K562 (cell line): ENCODE data around the gene FNDC11. TPM values are rescaled to one million over a fixed set of nuclear protein-coding genes. Genes with fewer than 3 reads are reported as not detected.

Source experiments
- BRCA1 ChIP-seq, 2 experiments: fragments of 450-650 bp in 1 of 2; sonication (generic) in 1 of 2; formaldehyde crosslinking in 1 of 2; IDR thresholded peaks; 2 replicates each; pipeline versions ENCODE4 v1.5.0 to v1.6.1; 2017 to 2020; ENCODE audit warnings: mild to moderate bottlenecking in 1 of 2, missing genetic modification reagents in 1 of 2
- DMBX1 ChIP-seq: fragments of 250-450 bp; sonication (Bioruptor Pico); IDR thresholded peaks from 2 replicates; pipeline ENCODE4 v1.8.0; 2022; ENCODE audit warnings: inconsistent platforms, mild to moderate bottlenecking, moderate library complexity, borderline replicate concordance
- DNMT1 ChIP-seq: fragments of 450-650 bp; IDR thresholded peaks from 2 replicates; pipeline ENCODE4 v1.6.1; 2016; ENCODE audit warnings: antibody characterized with exemption, mild to moderate bottlenecking
- E2F5 ChIP-seq: sonication (generic); formaldehyde crosslinking; IDR thresholded peaks from 2 replicates; pipeline ENCODE4 v1.8.0; 2022; ENCODE audit warnings: mild to moderate bottlenecking, missing genetic modification reagents
- E2F8 ChIP-seq: fragments of 450-650 bp; IDR thresholded peaks from 2 replicates; pipeline ENCODE4 v1.7.1; 2018; ENCODE audit warnings: mild to moderate bottlenecking, low read depth; ENCODE audit not compliant: partially characterized antibody
- ESRRA ChIP-seq: fragments of 450-650 bp; IDR thresholded peaks from 2 replicates; pipeline ENCODE4 v1.6.1; 2014; ENCODE audit warnings: low read depth, mild to moderate bottlenecking, moderate library complexity, borderline replicate concordance
- IRF1 ChIP-seq: sonication (generic); formaldehyde crosslinking; IDR thresholded peaks from 2 replicates; pipeline ENCODE4 v1.8.0; 2022; ENCODE audit warnings: missing genetic modification reagents, mild to moderate bottlenecking, borderline replicate concordance
- LARP7 ChIP-seq: fragments of 450-650 bp; IDR thresholded peaks from 2 replicates; pipeline ENCODE4 v1.6.1; 2016
- MXI1 ChIP-seq: IDR thresholded peaks from 2 replicates; pipeline ENCODE4 v1.6.1; 2011; ENCODE audit warnings: low read depth, mild to moderate bottlenecking, improper control_type of control experiment, low read length
- NR3C1 ChIP-seq: sonication (generic); formaldehyde crosslinking; IDR thresholded peaks from 2 replicates; pipeline ENCODE4 v1.8.1; 2022; ENCODE audit warnings: missing genetic modification reagents
- PTTG1 ChIP-seq: fragments of 450-650 bp; IDR thresholded peaks from 2 replicates; pipeline ENCODE4 v1.6.1; 2016; ENCODE audit warnings: low read depth, mild to moderate bottlenecking, missing genetic modification characterization, missing compliant biosample characterization
- SOX6 ChIP-seq: fragments of 450-650 bp; IDR thresholded peaks from 2 replicates; pipeline ENCODE4 v1.6.1; 2014; ENCODE audit warnings: mild to moderate bottlenecking
- TEAD1 ChIP-seq, 2 experiments: fragments of 450-650 bp in 1 of 2; sonication (generic) in 1 of 2; formaldehyde crosslinking; IDR thresholded peaks; 2 replicates each; pipeline versions ENCODE4 v1.4.0 to v1.8.0; 2020 to 2022; ENCODE audit warnings: mild to moderate bottlenecking in 2 of 2, missing genetic modification reagents in 1 of 2
- TSHZ1 ChIP-seq: fragments of 250-450 bp; sonication (Bioruptor Pico); IDR thresholded peaks from 2 replicates; pipeline ENCODE4 v1.4.0; 2020; ENCODE audit warnings: mild to moderate bottlenecking, moderate library complexity
- ZBTB9 ChIP-seq: fragments of 450-650 bp; formaldehyde crosslinking; IDR thresholded peaks from 2 replicates; pipeline ENCODE4 v1.4.0; 2020; ENCODE audit warnings: mild to moderate bottlenecking, moderate library complexity
- ZNF408 ChIP-seq: fragments of 250-450 bp; sonication (Bioruptor Pico); IDR thresholded peaks from 2 replicates; pipeline ENCODE4 v1.4.0; 2020; ENCODE audit warnings: low read depth, mild to moderate bottlenecking, moderate library complexity
- ZNF75A ChIP-seq: fragments of 450-650 bp; formaldehyde crosslinking; IDR thresholded peaks from 2 replicates; pipeline ENCODE4 v1.4.0; 2020; ENCODE audit warnings: mild to moderate bottlenecking
- ZNF785 ChIP-seq: fragments of 250-450 bp; sonication (Bioruptor Pico); IDR thresholded peaks from 2 replicates; pipeline ENCODE4 v1.4.0; 2020; ENCODE audit warnings: mild to moderate bottlenecking
- polyA plus RNA-seq, 8 experiments: library from polyadenylated mRNA; depleted of rRNA in 4 of 8; stranded (reverse) in 5 of 8; unstranded in 3 of 8; fragments of >200 nt; fragmentation: Nextera tagmentation in 2 of 8; fragmentation: Illumina TruSeq in 1 of 8; extraction: Ambion mirVana in 2 of 8; extraction: Trizol in 1 of 8; gene quantifications; 2 replicates each; pipeline versions ENCODE4 v1.2.1 to v1.2.3, GENCODE V29; 2011 to 2014; ENCODE audit warnings: inconsistent platforms in 1 of 8, missing spikeins in 1 of 8
- total RNA-seq, 7 experiments: library from RNA; depleted of rRNA in 6 of 7; stranded (reverse); fragments of >200 nt in 6 of 7; fragmentation: Illumina TruSeq in 2 of 7; extraction: Trizol in 2 of 7; gene quantifications; 2 replicates each; pipeline versions ENCODE4 v1.2.1 to v1.2.3, GENCODE V29; 2011 to 2021; ENCODE audit warnings: low replicate concordance in 1 of 7

FNDC11 gene
- total and polyA plus RNA-seq, 9 of the 15 experiments (the other 6 are each of a cell fraction or from before 2014, with no cell fraction given) = 0.08 to 2.3 (median 0.64) TPM; not detected in 2

GRCh38 chr20:63567386-63568169 is 13.6 kb downstream of the FNDC11 start (continued):
- TF ChIP-seq DMBX1 (no peak), LARP7 (no peak), ZNF75A (CRISPR knock-in tag) (no peak), ZBTB9 (CRISPR knock-in tag) (no peak; the same call in 1 of the 2 replicates), SOX6 (no peak), ZNF408 (CRISPR knock-in tag) (no peak), ESRRA (peak; percentile 50; the same call in 1 of the 2 replicates), ZNF785 (CRISPR knock-in tag) (no peak), IRF1 (CRISPR knock-in tag) (no peak), TSHZ1 (CRISPR knock-in tag) (no peak), NR3C1 (CRISPR knock-in tag) (0 out of 2 replicates have a peak, but pooled peaks have one; percentile 13), BRCA1 (IDR thresholded peaks at IDR 0.05) (no peak), BRCA1 (CRISPR knock-in tag; IDR thresholded peaks at IDR 0.05) (no peak), PTTG1 (tag) (no peak), MXI1 (no peak), DNMT1 (no peak), E2F5 (CRISPR knock-in tag) (0 out of 2 replicates have a peak, but pooled peaks have one; percentile 28), E2F8 (no peak), TEAD1 (CRISPR knock-in tag; IDR thresholded peaks at IDR 0.05) (no peak)
